CD14-positive monocyte (primary cell): ENCODE results near the gene ANO2. TPM values are rescaled to one million over a fixed set of nuclear protein-coding genes. Genes with fewer than 3 reads are reported as not detected.

Experiments
- DNase-seq, 3 donors: peaks; one replicate each; pipeline ENCODE4 v3.0.0-alpha.2; 2011 to 2022
- H2AFZ ChIP-seq: 2 replicates; pipeline ENCODE4 v1.6.0; 2012; ENCODE audit warnings: mild to moderate bottlenecking, low read depth, low read length, inconsistent platforms; ENCODE audit not compliant: insufficient read depth, poor library complexity, severe bottlenecking
- H3K27ac ChIP-seq, 2 donors: 1 replicate in 1 of 2; 2 replicates in 1 of 2; pipeline ENCODE4 v1.5.1; 2012 to 2013; ENCODE audit warnings: low read length in 2 of 2, control low read depth in 1 of 2, inconsistent platforms in 1 of 2, low read depth in 1 of 2, mild to moderate bottlenecking in 1 of 2
- H3K27me3 ChIP-seq, 2 donors: one replicate each; pipeline versions ENCODE4 v1.6.0 to v1.6.1; 2011 to 2013; ENCODE audit warnings: low read length in 2 of 2; ENCODE audit not compliant: control insufficient read depth in 2 of 2, insufficient read depth in 2 of 2
- H3K36me3 ChIP-seq, 2 donors: replicated peaks in 1 of 2; 1 replicate in 1 of 2; 2 replicates in 1 of 2; pipeline versions ENCODE4 v1.5.1 to v1.6.1; 2012 to 2013; ENCODE audit warnings: low read length in 2 of 2, control low read depth in 1 of 2, inconsistent platforms in 1 of 2, mild to moderate bottlenecking in 1 of 2; ENCODE audit not compliant: insufficient read depth in 2 of 2, control insufficient read depth in 1 of 2
- H3K4me1 ChIP-seq, 2 donors: 1 replicate in 1 of 2; 2 replicates in 1 of 2; pipeline versions ENCODE4 v1.5.1 to v1.6.1; 2012 to 2013; ENCODE audit warnings: low read length in 2 of 2, control low read depth in 1 of 2, inconsistent platforms in 1 of 2, mild to moderate bottlenecking in 1 of 2, moderate library complexity in 1 of 2; ENCODE audit not compliant: insufficient read depth in 2 of 2, control insufficient read depth in 1 of 2
- H3K4me2 ChIP-seq: replicated peaks from 2 replicates; pipeline ENCODE3; 2012; ENCODE audit warnings: low read length, moderate library complexity, mild to moderate bottlenecking; ENCODE audit not compliant: poor library complexity, severe bottlenecking; ENCODE audit errors: extremely low read depth
- H3K4me3 ChIP-seq, 3 experiments: fragments of 200-600 bp in 1 of 3; sonication (generic) in 1 of 3; replicated peaks in 1 of 3; 1 replicate in 2 of 3; 2 replicates in 1 of 3; pipeline ENCODE4 v1.5.1; 2011 to 2013; ENCODE audit warnings: low read length in 3 of 3, mild to moderate bottlenecking in 3 of 3, control low read depth in 2 of 3, low read depth in 2 of 3, inconsistent platforms in 1 of 3, moderate library complexity in 1 of 3
- H3K79me2 ChIP-seq: 2 replicates; pipeline ENCODE4 v1.6.0; 2012; ENCODE audit warnings: mild to moderate bottlenecking, control low read depth, inconsistent platforms, low read length, moderate library complexity; ENCODE audit not compliant: insufficient read depth
- H3K9ac ChIP-seq: 2 replicates; pipeline ENCODE4 v1.6.0; 2017; ENCODE audit warnings: low read length, mild to moderate bottlenecking; ENCODE audit not compliant: insufficient read depth, poor library complexity, severe bottlenecking
- H3K9me3 ChIP-seq, 2 donors: replicated peaks in 1 of 2; 1 replicate in 1 of 2; 2 replicates in 1 of 2; pipeline versions ENCODE4 v1.5.1 to v1.6.1; 2012 to 2013; ENCODE audit warnings: low read length in 2 of 2, control low read depth in 1 of 2; ENCODE audit not compliant: control insufficient read depth in 1 of 2, insufficient read depth in 1 of 2
- H4K20me1 ChIP-seq: 2 replicates; pipeline ENCODE4 v1.6.0; 2012; ENCODE audit warnings: mild to moderate bottlenecking, low read length, control low read depth, moderate library complexity; ENCODE audit not compliant: insufficient read depth
- H3K27ac Mint-ChIP-seq, 7 donors: one replicate each; pipeline ENCODE4 v1.8.0; 2020; ENCODE audit warnings: mild to moderate bottlenecking in 7 of 7, mixed read lengths in 7 of 7, moderate library complexity in 6 of 7, inconsistent platforms in 2 of 7
- H3K27me3 Mint-ChIP-seq, 3 donors: one replicate each; pipeline ENCODE4 v1.8.0; 2021 to 2022; ENCODE audit warnings: low read depth in 3 of 3, mild to moderate bottlenecking in 3 of 3, mixed read lengths in 3 of 3, moderate library complexity in 3 of 3, inconsistent platforms in 1 of 3
- H3K36me3 Mint-ChIP-seq, 2 donors: one replicate each; pipeline ENCODE4 v1.8.0; 2020; ENCODE audit warnings: mixed read lengths in 2 of 2, inconsistent platforms in 1 of 2, mild to moderate bottlenecking in 1 of 2
- H3K4me1 Mint-ChIP-seq: one replicate; pipeline ENCODE4 v1.8.0; 2020; ENCODE audit warnings: mild to moderate bottlenecking, mixed read lengths
- H3K4me3 Mint-ChIP-seq, 2 donors: one replicate each; pipeline ENCODE4 v1.8.0; 2020; ENCODE audit warnings: mild to moderate bottlenecking in 2 of 2, mixed read lengths in 2 of 2, moderate library complexity in 1 of 2
- H3K9me3 Mint-ChIP-seq, 7 donors: one replicate each; pipeline ENCODE4 v1.8.0; 2020 to 2022; ENCODE audit warnings: mixed read lengths in 7 of 7, mild to moderate bottlenecking in 6 of 7, moderate library complexity in 6 of 7, inconsistent platforms in 2 of 7
- WGBS: methylation state at CpG from one replicate; pipeline ENCODE4 v1.1.5; 2013; ENCODE audit warnings: missing lambda C conversion rate; ENCODE audit not compliant: insufficient coverage; 5-methylcytosine and 5-hydroxymethylcytosine counted together
- intact Hi-C, 2 donors: fragments of 100-400 bp; cut with micrococcal nuclease; formaldehyde crosslinking; loops; one replicate each; pipeline versions ENCODE4 v1.15.0 to v1.15.1; 2023
- polyA plus RNA-seq, 3 donors: library from polyadenylated mRNA; depleted of rRNA in 1 of 3; unstranded in 2 of 3; stranded (reverse) in 1 of 3; fragments of 300-500 nt in 2 of 3; fragments of >200 nt in 1 of 3; fragmentation: Illumina TruSeq in 2 of 3; gene quantifications; 1 replicate in 2 of 3; 2 replicates in 1 of 3; pipeline ENCODE4 v1.2.3, GENCODE V29; 2012 to 2021
- TF ChIP-seq, protein P1 (sequence below): fragments of 200-600 bp; IDR thresholded peaks from one replicate; pipeline ENCODE4 v1.8.0; 2022; ENCODE audit warnings: antibody characterized with exemption, mild to moderate bottlenecking

ANO2 gene
- polyA plus RNA-seq, 3 donors, result not detected

DNA sequence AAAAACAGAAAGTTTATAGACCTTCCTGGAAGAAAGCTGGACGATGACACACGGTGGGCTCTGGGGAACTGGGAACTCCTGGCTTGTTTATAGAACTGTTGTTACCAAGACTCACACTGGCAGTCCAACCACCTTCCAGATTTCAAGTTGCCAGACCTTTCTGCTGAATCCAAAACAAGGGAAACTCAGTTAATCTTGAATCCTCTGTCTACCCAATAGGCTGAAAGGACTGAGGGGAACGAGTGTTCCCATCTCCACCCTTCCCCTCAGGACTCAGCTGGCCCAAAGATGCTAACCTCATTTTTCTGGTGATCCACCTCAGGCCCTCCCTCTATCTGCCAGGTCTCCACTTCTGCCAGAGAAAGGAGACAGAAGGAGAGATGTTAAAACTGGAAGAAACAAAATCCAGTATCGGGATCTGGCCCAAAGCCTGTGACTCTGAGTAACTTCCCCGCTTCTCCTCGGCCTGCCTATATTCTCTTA lies 231.4 kb downstream of the ANO2 start:
- H3K27me3 Mint-ChIP-seq, result peaks cover 3 to 8% (median 3%) of the 10 kb centered on the region in 3 donors
- 92% methylated on average over 4 of the region's 6 CpGs for WGBS
- intact Hi-C loops, result no loop called here

DNA sequence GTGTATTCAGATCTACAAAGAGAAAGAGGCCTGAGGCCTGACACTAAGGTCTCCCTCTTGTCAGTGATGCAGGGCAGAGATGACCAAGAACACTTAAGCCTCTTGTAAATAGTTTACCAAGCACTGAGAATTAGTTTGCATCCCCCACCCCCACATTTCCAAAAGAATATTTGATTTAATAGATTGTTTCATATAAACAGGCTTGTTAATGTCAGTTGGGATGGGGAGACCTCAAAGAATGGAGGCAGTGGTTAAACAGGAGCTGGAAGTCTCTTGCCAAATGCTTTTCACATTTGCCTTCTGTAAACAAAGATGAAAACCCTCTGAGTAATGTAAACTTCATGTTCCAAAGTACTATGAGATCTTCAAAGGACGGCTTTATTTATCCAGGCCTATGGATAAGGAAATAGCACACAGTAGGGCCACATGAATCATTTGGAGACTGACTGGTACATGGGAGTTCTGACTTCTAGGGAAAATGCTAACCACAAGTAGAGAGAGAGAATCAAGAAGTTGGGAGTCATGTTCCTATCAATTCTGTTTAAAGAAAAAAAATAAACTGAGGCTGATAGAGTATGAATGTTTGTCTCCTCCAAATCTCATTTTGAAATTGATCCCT lies 234.7 kb downstream of the ANO2 start:
- TF ChIP-seq, protein P1, sequence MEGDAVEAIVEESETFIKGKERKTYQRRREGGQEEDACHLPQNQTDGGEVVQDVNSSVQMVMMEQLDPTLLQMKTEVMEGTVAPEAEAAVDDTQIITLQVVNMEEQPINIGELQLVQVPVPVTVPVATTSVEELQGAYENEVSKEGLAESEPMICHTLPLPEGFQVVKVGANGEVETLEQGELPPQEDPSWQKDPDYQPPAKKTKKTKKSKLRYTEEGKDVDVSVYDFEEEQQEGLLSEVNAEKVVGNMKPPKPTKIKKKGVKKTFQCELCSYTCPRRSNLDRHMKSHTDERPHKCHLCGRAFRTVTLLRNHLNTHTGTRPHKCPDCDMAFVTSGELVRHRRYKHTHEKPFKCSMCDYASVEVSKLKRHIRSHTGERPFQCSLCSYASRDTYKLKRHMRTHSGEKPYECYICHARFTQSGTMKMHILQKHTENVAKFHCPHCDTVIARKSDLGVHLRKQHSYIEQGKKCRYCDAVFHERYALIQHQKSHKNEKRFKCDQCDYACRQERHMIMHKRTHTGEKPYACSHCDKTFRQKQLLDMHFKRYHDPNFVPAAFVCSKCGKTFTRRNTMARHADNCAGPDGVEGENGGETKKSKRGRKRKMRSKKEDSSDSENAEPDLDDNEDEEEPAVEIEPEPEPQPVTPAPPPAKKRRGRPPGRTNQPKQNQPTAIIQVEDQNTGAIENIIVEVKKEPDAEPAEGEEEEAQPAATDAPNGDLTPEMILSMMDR, result no peak
- WGBS, result 100% methylated on average over 1 of the region's 1 CpG
- H3K4me1 Mint-ChIP-seq, result no peaks in the 10 kb centered on the region

More for the DNA sequence above, 231.4 kb downstream of the ANO2 start:
- DNase-seq, result no peak
- no peaks in the 10 kb centered on the region for H4K20me1 ChIP-seq
- Mint-ChIP-seq H3K9me3 (no peaks in the 10 kb centered on the region), H3K27ac (no peak overlapping the region), H3K4me3 (no peak overlapping the region), H3K4me1 (no peaks in the 10 kb centered on the region), H3K36me3 (no peaks in the 10 kb centered on the region)
- H3K27ac ChIP-seq, result no peak overlapping the region
- TF ChIP-seq, protein P1, result no peak
- H2AFZ ChIP-seq, result no peak overlapping the region
- no peak overlapping the region for H3K4me2 ChIP-seq
- no peaks in the 10 kb centered on the region for H3K79me2 ChIP-seq
- H3K9me3 ChIP-seq, result no peaks in the 10 kb centered on the region
- no peaks in the 10 kb centered on the region for H3K36me3 ChIP-seq
- H3K4me3 ChIP-seq, result no peak overlapping the region
- no peaks in the 10 kb centered on the region for H3K4me1 ChIP-seq
- peaks cover 0 to 3% of the 10 kb centered on the region in 2 donors for H3K27me3 ChIP-seq
- no peak overlapping the region for H3K9ac ChIP-seq

More for the DNA sequence above, 234.7 kb downstream of the ANO2 start:
- Histone ChIP-seq H3K4me2 (no peak overlapping the region), H3K36me3 (no peaks in the 10 kb centered on the region), H3K27me3 (peaks cover 0 to 2% of the 10 kb centered on the region in 2 donors), H3K9ac (no peak overlapping the region), H3K4me3 (no peak overlapping the region), H2AFZ (no peak overlapping the region), H3K9me3 (no peaks in the 10 kb centered on the region), H3K79me2 (no peaks in the 10 kb centered on the region), H3K4me1 (no peaks in the 10 kb centered on the region), H4K20me1 (no peaks in the 10 kb centered on the region), H3K27ac (no peak overlapping the region)
- Mint-ChIP-seq H3K4me3 (no peak overlapping the region), H3K36me3 (no peaks in the 10 kb centered on the region), H3K27me3 (peaks cover 0 to 5% (median 0%) of the 10 kb centered on the region in 3 donors), H3K27ac (no peak overlapping the region), H3K9me3 (peaks cover 0 to 2% (median 0%) of the 10 kb centered on the region in 7 donors)
- intact Hi-C loops, result no loop called here
- no peak for DNase-seq
